Skeletal muscle tissue (tissue), 4 donors: ENCODE results near the gene RHBDF1. TPM values are rescaled to one million over a fixed set of nuclear protein-coding genes. Genes with fewer than 3 reads are reported as not detected.
A peak's percentile ranks its signal among the peaks of the same experiment; 100 is the strongest.
"Not testable (repeated sequence)": the region's sequence is repeated elsewhere in the genome, so short reads cannot be mapped to it uniquely, and the experiment has no call there.

Source experiments
- H3K27ac ChIP-seq: one replicate; pipeline ENCODE4 v1.7.0; 2013; ENCODE audit warnings: mild to moderate bottlenecking, low read depth, low read length, inconsistent platforms
- H3K27me3 ChIP-seq, 3 donors: one replicate each; pipeline ENCODE4 v1.7.0; 2013; ENCODE audit warnings: low read length in 3 of 3; ENCODE audit not compliant: control insufficient read depth in 3 of 3, insufficient read depth in 3 of 3
- H3K36me3 ChIP-seq, 3 donors: one replicate each; pipeline ENCODE4 v1.7.0; 2013; ENCODE audit warnings: low read length in 3 of 3; ENCODE audit not compliant: control insufficient read depth in 3 of 3, insufficient read depth in 3 of 3
- H3K4me1 ChIP-seq, 3 donors: one replicate each; pipeline ENCODE4 v1.7.0; 2013; ENCODE audit warnings: low read length in 3 of 3, mild to moderate bottlenecking in 3 of 3; ENCODE audit not compliant: control insufficient read depth in 3 of 3, insufficient read depth in 3 of 3
- H3K4me3 ChIP-seq, 3 donors: one replicate each; pipeline ENCODE4 v1.7.0; 2013; ENCODE audit warnings: low read length in 3 of 3
- H3K9ac ChIP-seq, 3 donors: one replicate each; pipeline ENCODE4 v1.7.0; 2013; ENCODE audit warnings: low read length in 3 of 3, mild to moderate bottlenecking in 3 of 3, moderate library complexity in 2 of 3, low read depth in 1 of 3
- H3K9me3 ChIP-seq, 3 donors: one replicate each; pipeline ENCODE4 v1.7.0; 2013; ENCODE audit warnings: low read length in 3 of 3; ENCODE audit not compliant: control insufficient read depth in 3 of 3
- total RNA-seq: library from RNA; depleted of rRNA; stranded (reverse); fragments of >200 nt; gene quantifications from one replicate; pipeline ENCODE4 v1.2.3, GENCODE V29; 2014
- donor health status: Osteomylitis.

The RHBDF1 gene
- total RNA-seq, 1 donor from 2014 or later, result 19.8 TPM

DNA sequence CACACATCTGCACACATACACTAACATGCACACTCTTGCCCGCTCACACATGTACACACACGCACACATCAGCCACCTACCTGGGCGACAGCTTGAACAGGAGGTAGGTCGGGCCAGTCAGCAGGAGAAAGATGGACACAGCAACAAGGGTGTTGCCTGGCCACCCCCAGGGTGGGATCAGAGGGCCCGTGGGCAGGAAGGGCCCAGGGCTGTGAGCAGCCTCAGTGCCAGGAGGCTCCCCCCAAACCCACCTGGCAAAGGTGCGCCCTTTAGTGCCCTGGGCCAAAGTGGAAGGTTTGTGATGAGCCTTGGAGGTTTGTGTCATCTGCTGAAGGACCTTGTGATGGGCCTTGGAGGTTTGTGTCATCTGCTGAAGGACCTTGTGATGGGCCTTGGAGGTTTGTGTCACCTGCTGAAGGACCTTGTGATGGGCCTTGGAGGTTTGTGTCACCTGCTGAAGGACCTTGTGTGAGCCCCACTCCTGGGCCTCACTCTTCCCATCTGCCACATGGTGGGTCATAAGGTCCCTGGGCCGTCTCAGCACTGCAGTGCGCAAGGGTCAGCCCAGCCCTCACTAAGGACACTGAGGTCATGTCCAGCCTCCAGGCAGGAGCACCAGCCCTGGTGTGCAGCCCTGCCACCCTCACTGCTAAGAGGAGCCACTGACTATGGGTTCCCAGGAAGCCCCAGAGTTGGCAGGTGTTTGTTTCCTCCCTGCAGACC is 39.1 kb downstream of the RHBDF1 start:
- not testable (repeated sequence) for H3K27me3 ChIP-seq, H3K9me3 ChIP-seq, H3K36me3 ChIP-seq, H3K27ac ChIP-seq, H3K4me3 ChIP-seq, H3K9ac ChIP-seq, H3K4me1 ChIP-seq

GRCh38 chr16:30627-31026 is 41.8 kb downstream of the RHBDF1 start:
- H3K4me1 ChIP-seq, H3K36me3 ChIP-seq, H3K27ac ChIP-seq, H3K9ac ChIP-seq, H3K9me3 ChIP-seq, H3K27me3 ChIP-seq, H3K4me3 ChIP-seq: not testable (repeated sequence)

- not testable (repeated sequence) for H3K9ac ChIP-seq, H3K36me3 ChIP-seq, H3K4me3 ChIP-seq, H3K9me3 ChIP-seq, H3K27me3 ChIP-seq, H3K27ac ChIP-seq, H3K4me1 ChIP-seq
These were observed 46.5 kb downstream of the RHBDF1 start for GRCh38 chr16:25926-26348.

GRCh38 chr16:24151-24550 is 48.3 kb downstream of the RHBDF1 start:
- H3K4me3 ChIP-seq, H3K4me1 ChIP-seq, H3K27ac ChIP-seq, H3K36me3 ChIP-seq, H3K9me3 ChIP-seq, H3K9ac ChIP-seq, H3K27me3 ChIP-seq: not testable (repeated sequence)

GRCh38 chr16:20886-21285 is 51.5 kb downstream of the RHBDF1 start:
- not testable (repeated sequence) for H3K27ac ChIP-seq, H3K9ac ChIP-seq, H3K36me3 ChIP-seq, H3K27me3 ChIP-seq, H3K4me1 ChIP-seq, H3K9me3 ChIP-seq, H3K4me3 ChIP-seq

- not testable (repeated sequence) for H3K9me3 ChIP-seq, H3K9ac ChIP-seq, H3K4me1 ChIP-seq, H3K36me3 ChIP-seq, H3K4me3 ChIP-seq, H3K27ac ChIP-seq, H3K27me3 ChIP-seq
These were observed 55.2 kb downstream of the RHBDF1 start for GRCh38 chr16:17062-17765.

GRCh38 chr16:10772-11171 is 61.7 kb downstream of the RHBDF1 start:
- not testable (repeated sequence) for H3K9me3 ChIP-seq, H3K9ac ChIP-seq, H3K27me3 ChIP-seq, H3K36me3 ChIP-seq, H3K4me1 ChIP-seq, H3K4me3 ChIP-seq, H3K27ac ChIP-seq

- Histone ChIP-seq H3K36me3 (no peaks in the 10 kb centered on the region), H3K27ac (no peak overlapping the region), H3K9me3 (no peaks in the 10 kb centered on the region), H3K4me3 (peak overlapping the region in 1 of 3 donors; percentile 14), H3K4me1 (no peaks in the 10 kb centered on the region), H3K27me3 (no peaks in the 10 kb centered on the region), H3K9ac (no peak overlapping the region)
These were observed 62.3 kb downstream of the RHBDF1 start for GRCh38 chr16:9903-10665.
